ENCODE data around the gene GART.

Gene GART

GRCh38 chr21:33458861-33459260, 83.1 kb downstream of the GART start:
- no peak for DNase-seq

- DNase-seq: peak; percentile 43
These were observed 86.1 kb downstream of the GART start for GRCh38 chr21:33455686-33456446.

All from suppressor macrophage treated with lipopolysaccharide for 4 hours (primary cell).